ENCODE data around the gene ARSG.

DNA sequence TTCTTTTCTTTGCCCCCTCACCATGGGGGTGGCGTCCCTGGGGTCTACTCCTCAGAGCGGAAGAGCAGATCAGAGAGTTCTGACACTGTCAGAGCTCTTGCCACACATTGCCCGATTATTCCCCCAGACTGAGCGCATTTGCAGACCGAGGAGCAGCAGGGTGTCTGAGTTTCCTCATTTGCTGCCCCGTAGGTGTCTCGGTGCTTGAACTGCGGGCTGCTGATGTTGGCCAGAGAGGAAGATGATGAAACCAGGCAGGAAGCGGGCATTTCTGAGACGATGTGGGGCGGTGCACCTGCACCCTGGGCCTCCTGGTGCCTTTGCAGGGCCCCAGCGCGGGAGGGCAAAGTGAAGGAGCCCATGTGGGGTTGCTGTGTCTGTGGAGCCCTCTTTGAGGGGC, 55.2 kb downstream of the ARSG start:
- TF ChIP-seq, protein P1, sequence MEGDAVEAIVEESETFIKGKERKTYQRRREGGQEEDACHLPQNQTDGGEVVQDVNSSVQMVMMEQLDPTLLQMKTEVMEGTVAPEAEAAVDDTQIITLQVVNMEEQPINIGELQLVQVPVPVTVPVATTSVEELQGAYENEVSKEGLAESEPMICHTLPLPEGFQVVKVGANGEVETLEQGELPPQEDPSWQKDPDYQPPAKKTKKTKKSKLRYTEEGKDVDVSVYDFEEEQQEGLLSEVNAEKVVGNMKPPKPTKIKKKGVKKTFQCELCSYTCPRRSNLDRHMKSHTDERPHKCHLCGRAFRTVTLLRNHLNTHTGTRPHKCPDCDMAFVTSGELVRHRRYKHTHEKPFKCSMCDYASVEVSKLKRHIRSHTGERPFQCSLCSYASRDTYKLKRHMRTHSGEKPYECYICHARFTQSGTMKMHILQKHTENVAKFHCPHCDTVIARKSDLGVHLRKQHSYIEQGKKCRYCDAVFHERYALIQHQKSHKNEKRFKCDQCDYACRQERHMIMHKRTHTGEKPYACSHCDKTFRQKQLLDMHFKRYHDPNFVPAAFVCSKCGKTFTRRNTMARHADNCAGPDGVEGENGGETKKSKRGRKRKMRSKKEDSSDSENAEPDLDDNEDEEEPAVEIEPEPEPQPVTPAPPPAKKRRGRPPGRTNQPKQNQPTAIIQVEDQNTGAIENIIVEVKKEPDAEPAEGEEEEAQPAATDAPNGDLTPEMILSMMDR (IDR thresholded peaks at IDR 0.05): no peak
- TF ChIP-seq POLR2AphosphoS5 (IDR thresholded peaks at IDR 0.05): no peak

Data from gastroesophageal sphincter (tissue), 3 donors.